Lung microvascular endothelial cell (primary cell): ENCODE measurements around the gene FOXP4. TPM values are rescaled to one million over a fixed set of nuclear protein-coding genes. Genes with fewer than 3 reads are reported as not detected.
A peak's percentile ranks its signal among the peaks of the same experiment; 100 is the strongest.

ENCODE experiments used
- DNase-seq, 2 donors: peaks; one replicate each; pipeline versions ENCODE4 v3.0.0 to v3.0.0-alpha.2; 2010; ENCODE audit warnings: low read depth in 2 of 2
- total RNA-seq: library from RNA; depleted of rRNA; stranded (reverse); fragments of >200 nt; gene quantifications from 2 replicates; pipeline ENCODE4 v1.2.1, GENCODE V29; 2014

FOXP4 gene
- total RNA-seq, 1 donor from 2014 or later = 4.6 TPM

GRCh38 chr6:41522780-41523548 lies 23.2 kb upstream of the FOXP4 start:
- no peak for DNase-seq

GRCh38 chr6:41523915-41524633 lies 22.1 kb upstream of the FOXP4 start:
- DNase-seq = no peak

DNA sequence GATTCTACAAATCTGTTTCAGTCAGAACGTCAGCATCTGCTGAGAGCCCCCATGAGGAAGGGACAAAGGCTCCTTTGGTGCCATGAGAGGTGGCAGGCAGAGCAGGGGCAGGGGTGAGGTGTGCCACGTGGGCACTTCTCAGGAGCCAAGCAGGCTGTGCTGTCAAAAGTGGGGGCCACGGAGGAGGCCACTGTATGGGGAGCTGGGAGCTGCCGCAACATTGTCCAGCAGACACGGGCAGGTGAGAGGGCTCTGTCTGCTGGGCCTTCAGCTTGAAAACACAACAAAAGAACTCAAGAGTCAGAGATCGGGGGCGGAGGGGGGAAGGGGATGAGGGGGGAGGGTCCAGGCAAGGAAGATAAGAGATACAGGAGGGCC lies 21.6 kb upstream of the FOXP4 start:
- no peak for DNase-seq

GRCh38 chr6:41527721-41528408 lies 18.3 kb upstream of the FOXP4 start:
- peak; percentile 6 to 58 for DNase-seq

DNA sequence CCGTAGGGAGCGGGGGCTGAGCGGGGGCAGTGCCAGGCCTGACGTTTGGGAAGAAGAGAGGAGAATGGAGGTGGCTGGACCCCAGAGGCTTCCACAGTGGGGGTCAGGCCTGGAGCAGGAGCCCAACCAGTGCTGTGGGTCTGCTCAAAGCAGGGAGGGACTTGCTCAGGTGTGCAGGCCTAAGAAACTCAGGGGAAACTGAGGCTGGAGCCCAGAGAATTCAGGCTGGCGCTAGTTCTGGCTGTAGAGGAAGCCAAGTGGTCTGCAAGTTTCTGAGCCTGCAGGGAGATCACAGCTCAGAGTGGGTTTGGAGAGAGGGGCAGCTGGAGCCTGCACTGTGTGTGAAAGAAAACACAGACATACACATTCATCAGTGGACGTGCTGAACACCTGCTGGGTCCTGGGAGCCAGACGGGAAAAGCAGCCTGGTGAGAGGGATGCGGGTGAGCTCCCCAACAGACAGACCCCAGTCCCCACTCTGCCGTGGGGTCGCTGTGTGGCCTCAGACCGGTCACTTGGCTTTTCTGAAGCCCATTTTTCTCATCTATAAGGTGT lies 17.7 kb upstream of the FOXP4 start:
- DNase-seq = no peak

- no peak for DNase-seq
Observed at GRCh38 chr6:41529049-41529448, 17.1 kb upstream of the FOXP4 start.

DNA sequence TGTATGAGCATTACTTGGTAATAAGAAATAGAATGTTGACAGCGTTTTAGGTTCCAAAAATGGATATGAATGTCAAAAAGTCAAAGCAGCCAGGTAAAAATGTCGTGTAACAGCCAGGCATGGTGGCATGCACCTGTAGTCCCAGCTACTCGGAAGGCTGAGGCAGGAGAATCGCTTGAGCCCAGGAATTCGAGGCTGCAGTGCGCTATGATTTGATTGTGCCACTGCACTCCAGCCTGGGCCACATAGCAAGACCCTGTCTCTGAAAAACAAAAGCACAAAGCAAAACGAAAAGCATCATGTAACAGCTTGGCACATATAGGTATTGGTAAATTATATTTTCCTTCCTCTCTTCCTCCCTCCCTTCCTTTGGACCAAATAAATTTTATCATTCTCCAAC lies 16.2 kb upstream of the FOXP4 start:
- DNase-seq = no peak

GRCh38 chr6:41530476-41530875 lies 15.7 kb upstream of the FOXP4 start:
- no peak for DNase-seq

DNA sequence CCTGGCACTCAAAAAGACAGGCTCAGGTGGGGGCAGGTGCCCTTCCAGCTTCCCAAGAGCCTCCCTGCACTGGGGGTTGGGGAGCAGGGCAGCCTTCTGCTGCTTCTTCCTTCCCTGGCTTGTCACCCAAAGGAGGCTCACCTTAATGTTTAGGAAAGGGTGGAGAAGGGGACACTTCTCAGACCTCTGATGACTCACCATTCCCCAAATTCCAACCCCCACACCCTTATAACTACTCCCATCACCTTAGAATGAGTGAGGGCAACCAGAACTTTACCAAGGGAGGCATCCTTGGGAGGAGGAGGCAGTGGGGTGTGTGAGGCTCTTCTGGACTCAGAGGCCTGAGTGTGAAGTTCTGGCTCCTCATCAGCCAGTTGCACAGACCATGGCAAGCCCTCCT lies 15.2 kb upstream of the FOXP4 start:
- no peak for DNase-seq

GRCh38 chr6:41531591-41532582 lies 14.3 kb upstream of the FOXP4 start:
- DNase-seq = peak; percentile 22 to 39

DNA sequence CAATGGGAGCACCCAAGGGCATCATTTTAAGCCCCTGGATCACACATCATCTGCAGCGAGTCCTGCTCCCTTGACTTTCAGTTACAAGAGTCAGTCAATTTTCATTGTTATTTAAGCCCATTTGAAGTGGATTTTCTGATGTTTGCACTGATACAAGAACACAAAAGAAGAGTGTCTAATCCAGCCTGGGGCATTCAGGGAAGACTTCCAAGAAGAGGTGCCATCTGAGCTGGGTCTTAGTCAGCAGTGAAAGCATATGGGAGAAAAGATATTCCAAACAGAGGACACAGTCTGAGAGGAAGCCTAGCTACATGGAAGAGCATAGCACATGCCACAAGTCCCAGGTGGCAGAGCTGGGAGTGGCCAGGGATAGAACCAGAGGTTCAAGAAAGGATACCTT lies 10.4 kb upstream of the FOXP4 start:
- no peak for DNase-seq

- peak; percentile 16 to 40 for DNase-seq
Observed at GRCh38 chr6:41536795-41537758, 9.1 kb upstream of the FOXP4 start.

GRCh38 chr6:41538556-41539182 lies 7.5 kb upstream of the FOXP4 start:
- DNase-seq = no peak

DNA sequence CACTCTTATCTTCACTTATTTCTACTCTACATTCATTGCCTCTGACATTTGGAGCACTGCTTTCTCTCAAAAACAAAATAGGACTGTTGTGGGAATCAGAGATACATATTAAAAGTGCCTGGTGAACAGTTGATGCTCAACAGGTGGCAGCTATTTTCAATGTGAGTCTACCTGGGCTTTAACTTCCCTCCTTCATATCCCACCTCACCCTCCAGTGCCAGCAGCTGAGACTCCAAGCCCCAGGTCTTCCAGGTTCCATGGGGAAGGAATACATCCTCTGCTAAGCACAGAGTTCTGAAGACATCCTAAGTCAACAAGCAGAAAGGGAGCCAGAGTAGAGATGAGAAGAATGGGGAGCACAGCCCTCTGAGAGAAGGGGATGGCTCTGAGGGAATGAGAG lies 7.0 kb upstream of the FOXP4 start:
- no peak for DNase-seq

GRCh38 chr6:41541364-41541763 lies 4.8 kb upstream of the FOXP4 start:
- DNase-seq = no peak

DNA sequence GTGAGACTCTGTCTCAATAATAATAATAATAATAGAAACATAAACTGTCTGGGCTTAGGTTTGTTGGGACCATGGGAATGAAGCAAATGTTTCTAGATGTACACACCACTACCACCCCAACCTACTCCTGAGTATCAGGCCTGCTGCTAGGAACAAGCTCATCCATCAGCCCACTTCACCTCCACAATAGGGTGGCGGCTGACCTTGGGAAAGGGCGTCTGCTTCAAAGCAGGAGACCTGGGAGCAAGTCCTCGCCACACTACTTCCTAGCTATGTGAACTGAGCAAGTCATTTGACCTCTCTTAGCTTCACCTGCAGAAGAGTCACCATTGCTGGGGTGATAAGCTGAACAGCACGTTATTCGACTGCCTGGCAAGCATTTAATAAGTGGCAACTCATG lies 3.1 kb upstream of the FOXP4 start:
- no peak for DNase-seq

GRCh38 chr6:41545247-41545702 lies 906 bp upstream of the FOXP4 start:
- no peak for DNase-seq

DNA sequence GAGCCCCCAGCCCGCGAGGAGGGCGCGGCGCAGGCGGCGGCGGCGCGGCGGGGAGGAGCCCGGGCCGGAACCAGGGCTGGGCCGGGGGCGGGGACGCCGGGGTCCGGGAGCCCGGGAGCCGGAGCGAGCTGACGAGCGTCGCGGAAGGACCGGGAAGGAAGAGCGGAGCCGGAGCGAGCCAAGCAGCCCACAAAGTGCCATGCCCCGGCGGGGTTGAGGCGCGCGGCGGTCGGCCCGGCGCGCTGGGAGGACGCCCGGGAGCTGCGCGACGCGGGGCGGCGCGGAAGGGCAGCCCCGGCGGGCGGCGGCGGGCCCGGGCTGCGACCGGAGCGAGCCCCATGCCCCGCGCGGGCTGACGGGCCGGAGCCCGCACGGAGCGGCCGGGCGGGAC lies 289 bp downstream of the FOXP4 start:
- DNase-seq = peak in 1 of 2 donors; percentile 52
